ENCODE data around the gene GSTP1.
A peak's percentile ranks its signal among the peaks of the same experiment; 100 is the strongest.
"Not testable (repeated sequence)": the region's sequence is repeated elsewhere in the genome, so short reads cannot be mapped to it uniquely, and the experiment has no call there.

Gene GSTP1

DNA sequence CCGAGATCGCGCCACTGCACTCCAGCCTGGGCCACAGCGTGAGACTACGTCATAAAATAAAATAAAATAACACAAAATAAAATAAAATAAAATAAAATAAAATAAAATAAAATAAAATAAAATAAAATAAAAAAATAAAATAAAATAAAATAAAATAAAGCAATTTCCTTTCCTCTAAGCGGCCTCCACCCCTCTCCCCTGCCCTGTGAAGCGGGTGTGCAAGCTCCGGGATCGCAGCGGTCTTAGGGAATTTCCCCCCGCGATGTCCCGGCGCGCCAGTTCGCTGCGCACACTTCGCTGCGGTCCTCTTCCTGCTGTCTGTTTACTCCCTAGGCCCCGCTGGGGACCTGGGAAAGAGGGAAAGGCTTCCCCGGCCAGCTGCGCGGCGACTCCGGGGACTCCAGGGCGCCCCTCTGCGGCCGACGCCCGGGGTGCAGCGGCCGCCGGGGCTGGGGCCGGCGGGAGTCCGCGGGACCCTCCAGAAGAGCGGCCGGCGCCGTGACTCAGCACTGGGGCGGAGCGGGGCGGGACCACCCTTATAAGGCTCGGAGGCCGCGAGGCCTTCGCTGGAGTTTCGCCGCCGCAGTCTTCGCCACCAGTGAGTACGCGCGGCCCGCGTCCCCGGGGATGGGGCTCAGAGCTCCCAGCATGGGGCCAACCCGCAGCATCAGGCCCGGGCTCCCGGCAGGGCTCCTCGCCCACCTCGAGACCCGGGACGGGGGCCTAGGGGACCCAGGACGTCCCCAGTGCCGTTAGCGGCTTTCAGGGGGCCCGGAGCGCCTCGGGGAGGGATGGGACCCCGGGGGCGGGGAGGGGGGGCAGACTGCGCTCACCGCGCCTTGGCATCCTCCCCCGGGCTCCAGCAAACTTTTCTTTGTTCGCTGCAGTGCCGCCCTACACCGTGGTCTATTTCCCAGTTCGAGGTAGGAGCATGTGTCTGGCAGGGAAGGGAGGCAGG is at the start of gene GSTP1:
Gene GSTP1 (plus strand): TSS at position 566 of the 958 bp plus-strand sequence. CDS start 32 bp downstream, at position 598.
- DNase-seq: peak; percentile 85

- DNase-seq: no peak
Observed at GRCh38 chr11:67534070-67534679, 49.4 kb upstream of the GSTP1 start.

DNA sequence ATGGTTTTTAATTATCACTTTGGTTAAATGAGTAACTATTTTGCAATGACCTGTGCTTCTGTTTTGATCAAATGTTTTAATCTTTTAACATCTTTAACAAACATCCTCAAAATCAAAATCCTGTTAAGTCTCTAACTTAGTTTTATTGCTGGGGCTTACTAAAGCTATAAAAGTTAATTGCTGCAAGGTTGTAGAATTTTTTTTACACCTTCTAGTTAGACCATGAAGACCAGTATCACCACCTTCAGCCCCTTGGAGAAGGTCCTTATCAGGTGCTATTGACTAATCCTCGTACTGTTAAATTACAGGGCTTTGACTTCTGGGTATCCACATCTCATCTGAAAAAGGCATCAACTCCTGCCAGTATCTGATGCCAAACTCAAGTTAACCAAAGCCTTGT is 48.1 kb upstream of the GSTP1 start:
- no peak for DNase-seq

DNA sequence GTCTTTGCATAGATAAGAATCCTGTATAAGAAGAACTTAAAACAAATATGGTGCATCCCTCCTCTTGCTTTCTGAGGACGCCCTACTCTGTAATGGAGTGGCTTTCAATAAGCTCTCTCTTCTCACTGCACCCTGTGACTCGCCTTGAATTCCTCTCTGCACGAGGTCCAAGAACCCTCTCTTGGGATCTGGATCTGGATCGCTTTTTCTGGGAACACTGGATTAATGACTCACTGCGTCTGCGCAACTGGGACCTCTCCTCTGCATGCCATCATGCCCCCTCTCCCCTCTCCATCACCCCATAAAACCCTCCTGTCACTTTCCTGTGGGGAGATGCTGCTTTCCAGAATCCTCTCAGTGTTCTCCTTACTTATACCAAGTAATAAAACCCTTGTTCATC is 45.3 kb upstream of the GSTP1 start:
- DNase-seq: no peak

DNA sequence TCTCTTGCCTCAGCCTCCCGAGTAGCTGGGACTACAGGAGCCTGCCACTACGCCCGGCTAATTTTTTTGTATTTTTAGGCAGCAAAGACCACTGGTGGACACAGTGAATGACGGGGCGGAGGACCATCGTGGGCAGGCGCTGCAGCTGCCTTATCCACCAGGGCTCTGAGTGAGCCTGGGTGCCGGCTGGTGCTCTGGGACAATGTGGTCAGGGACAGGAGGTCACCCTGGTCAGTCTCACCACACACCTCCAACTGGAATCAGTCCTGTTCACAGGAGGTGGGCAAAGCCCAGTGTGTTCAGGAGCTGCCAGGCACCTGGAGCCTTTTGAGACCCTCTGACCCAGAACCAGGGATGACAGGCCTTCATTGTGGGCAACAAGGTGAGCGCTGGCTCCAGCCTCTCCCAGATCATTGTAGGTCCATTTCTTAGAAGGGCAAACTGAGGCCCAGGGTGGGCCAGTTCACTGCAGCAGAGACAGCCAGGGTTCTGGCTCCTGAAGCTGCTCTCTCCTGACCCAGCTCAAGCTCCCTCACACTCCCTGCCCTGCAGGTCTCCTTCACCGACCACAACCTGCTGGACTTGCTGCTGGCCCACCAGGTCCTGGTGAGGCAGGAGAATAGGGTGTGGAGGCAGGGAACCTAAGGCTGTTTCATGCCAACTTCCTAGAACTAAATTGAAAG is 44.6 kb upstream of the GSTP1 start:
- no peak for DNase-seq

DNA sequence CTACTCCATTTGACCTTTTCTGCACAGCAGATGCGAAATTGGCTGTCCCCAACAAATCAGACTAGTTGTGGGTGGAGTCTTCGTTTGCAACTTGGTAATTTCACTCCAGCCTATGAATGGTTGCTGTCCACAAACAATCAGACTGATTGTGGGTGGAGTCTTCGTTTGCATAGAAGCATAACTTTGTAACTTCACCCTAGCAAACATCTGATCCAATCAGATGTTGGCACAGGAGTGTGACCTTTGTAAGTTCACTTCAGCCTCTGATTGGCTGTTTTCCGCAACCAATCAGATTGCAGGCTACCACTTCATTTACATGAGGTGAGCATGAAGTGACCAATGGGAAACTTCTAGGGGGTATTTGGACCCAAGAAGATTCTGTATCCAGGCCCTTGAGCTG is 44.1 kb upstream of the GSTP1 start:
- no peak for DNase-seq

DNA sequence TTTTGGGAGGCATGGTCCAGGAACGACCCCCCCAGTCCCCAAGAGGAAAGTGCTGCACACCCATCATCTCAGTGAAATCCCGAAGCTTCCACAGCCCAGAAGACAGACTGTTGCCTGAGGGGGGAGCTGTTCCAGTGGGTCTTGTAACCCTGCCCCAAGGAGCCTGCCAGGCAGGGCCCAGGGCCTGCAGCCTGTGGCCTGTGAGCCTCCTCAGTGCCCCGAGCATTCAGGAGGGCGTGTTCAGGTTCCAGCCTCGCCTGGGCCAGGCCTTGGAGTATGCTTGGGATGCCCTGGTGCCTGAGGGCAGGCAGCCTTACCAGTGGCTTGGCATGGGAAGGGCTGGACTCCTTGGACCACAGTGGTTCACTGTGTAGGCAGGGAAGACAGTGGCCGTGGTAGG is 42.4 kb upstream of the GSTP1 start:
- DNase-seq: no peak

GRCh38 chr11:67542169-67542568 is 41.4 kb upstream of the GSTP1 start:
- no peak for DNase-seq

GRCh38 chr11:67542971-67543370 is 40.6 kb upstream of the GSTP1 start:
- DNase-seq: no peak

DNA sequence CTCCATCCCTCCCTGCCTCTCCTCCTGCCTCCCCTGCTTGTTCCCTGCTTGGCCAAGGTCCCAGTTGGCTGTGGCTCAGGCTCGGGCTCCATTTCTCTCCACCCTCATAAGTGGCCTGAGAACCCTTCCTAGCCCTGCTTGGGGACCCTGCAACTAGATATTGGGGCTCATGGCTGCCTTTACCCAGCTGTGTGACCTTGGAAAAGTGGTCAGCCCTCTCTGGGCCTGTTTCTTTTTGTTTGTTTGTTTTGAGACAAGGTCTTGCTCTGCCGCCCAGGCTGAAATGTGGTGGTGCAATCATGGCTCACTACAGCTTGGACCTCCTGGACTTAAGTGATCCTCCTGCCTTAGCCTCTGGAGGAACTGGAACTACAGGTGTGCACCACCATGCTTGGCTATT is 40.0 kb upstream of the GSTP1 start:
- DNase-seq: no peak

GRCh38 chr11:67544616-67545242 is 38.9 kb upstream of the GSTP1 start:
- DNase-seq: no peak

DNA sequence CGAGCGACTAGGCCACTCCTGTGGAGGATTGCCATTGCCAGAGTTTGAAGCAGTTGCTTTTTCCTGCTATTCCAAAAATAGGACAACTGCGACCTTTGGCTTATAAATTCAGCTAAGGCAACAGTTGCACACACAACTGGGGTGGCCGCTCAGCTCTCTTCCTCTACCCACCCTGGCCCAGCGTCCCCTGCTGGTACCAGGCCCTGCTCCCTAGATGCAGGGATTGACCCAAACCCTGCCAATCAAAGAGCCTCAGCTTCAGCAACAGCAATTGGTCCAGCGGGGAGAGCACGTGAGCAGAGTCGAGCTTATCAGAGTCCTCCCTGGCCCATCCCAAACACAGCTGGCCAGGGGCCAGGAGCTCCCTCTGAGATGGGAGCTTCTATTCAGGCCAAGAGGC is 38.3 kb upstream of the GSTP1 start:
- no peak for DNase-seq

DNA sequence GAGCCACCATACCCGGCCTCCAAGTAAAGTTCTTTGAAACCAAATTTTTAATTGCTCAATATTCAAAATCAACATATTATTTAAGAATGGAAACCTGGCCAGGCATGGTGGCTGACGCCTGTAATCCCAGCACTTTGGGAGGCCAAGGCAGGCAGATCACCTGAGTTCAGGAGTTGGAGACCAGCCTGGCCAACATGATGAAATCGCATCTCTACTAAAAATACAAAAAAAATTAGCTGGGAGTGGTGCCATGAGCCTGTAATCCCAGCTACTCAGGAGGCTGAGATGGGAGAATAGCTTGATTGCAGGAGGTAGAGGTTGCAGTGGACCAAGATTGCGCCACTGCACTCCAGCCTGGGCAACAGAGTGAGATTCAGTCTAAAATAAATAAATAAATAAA is 35.5 kb upstream of the GSTP1 start:
- not testable (repeated sequence) for DNase-seq

GRCh38 chr11:67548555-67549110 is 35.0 kb upstream of the GSTP1 start:
- no peak for DNase-seq

DNA sequence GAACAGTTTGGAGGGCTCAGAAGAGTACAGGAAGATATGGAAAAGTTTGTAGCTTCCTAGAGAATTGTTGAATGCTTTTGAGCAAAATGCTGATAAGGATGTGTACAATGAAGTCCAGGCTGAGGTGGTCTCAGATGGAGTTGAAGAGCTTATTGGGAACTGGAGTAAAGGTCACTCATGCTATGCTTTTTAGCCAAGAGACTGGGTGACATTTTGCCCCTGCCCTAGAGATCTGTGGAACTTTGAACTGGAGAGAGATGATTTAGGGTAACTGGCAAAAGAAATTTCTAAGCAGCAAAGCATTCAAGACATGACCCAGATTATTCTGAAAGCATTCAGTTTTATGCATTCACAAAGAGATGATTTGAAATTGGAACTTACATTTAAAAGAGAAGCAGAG is 32.5 kb upstream of the GSTP1 start:
- no peak for DNase-seq

DNA sequence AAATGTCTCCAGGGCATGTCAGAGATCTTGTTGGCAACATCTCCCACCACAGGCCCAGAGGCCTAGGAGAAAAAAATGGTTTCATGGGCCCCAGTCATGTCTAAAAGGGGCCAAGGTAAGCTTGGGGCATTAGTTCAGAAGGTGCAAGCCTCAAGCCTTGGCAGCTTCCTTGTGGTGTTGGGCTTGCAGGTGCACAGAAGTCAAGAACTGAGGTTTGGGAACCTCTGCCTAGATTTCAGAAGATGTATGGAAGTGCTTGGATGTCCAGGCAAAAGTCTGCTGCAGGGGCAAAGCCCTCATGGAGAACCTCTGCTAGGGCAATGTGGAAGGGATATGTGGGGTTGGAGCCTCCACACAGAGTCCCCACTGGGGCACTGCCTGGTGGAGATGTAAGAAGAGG is 31.9 kb upstream of the GSTP1 start:
- not testable (repeated sequence) for DNase-seq

- DNase-seq: no peak
Observed at GRCh38 chr11:67556244-67556643, 27.4 kb upstream of the GSTP1 start.

DNA sequence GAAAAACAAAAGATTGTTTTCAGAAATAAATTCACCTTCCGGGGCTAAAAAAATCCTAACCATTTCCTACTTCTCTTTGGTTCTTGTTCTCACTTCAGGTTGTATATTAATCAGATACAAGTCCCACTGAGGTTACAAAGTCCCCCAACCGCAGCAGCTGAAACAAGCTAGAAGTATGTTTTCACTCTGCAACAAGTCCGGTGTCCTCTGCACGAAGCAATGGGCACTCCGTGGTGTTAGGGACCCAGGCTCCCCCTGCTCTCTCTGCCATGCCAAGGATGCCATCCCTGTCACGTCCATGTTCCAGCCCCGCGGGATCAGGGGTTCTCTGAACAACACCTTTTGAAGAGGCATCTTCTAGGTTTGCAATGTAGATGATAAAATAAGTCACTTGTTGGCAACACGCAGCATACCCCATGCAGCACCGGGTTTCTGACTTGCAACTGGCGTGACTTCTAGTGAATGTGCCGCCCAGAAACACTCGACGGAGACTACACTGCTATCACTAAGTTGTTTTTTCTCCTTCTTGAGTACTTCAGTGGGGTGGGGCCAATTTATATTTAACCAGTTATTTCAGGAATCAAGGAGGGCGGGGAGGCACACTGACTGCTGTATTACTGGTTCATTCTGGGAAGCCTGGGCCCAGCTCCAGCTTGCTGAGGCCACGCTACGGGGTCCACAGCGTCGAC is 25.4 kb upstream of the GSTP1 start:
- no peak for DNase-seq

GRCh38 chr11:67561971-67562619 is 21.5 kb upstream of the GSTP1 start:
- peak; percentile 67 for DNase-seq

DNA sequence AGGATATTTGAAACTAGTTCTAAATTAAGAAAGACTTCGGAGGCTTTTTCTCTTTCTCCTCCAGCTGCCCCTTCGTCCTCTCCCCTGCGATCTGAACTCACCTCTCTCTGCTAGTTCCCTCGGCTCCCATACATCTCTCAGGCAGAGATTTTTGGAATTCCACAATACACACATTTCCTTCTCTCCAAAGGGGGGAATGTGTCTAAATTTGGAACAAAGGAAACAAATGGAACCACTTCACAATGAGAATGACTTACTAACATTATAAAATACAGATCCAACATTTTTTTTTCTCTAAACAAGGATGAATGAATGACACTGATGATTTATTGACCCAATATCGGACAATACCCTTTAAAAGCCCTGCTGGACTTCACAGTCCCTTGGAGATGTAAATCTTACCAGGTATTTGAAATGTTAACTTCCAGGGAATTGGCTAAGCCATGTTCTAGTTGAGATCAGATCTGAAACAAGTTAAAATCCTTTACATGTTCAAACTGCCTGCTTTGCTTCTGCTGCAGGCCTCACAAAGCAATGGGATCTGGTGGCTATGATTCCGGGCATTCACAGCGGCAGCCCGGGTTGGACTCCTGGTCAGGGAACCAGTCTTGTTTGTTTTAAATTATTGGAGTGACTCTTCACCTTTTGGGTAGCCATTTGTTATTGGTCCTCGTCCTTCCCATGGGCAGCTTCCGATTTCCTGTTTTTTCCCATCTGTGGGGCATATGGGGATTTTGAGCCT is 20.5 kb upstream of the GSTP1 start:
- no peak for DNase-seq

GRCh38 chr11:67563705-67564114 is 19.9 kb upstream of the GSTP1 start:
- DNase-seq: not testable (repeated sequence)
